Skeletal muscle satellite cell (primary cell): ENCODE data around the gene IL18R1.

Source experiments
- H3K27me3 ChIP-seq: 2 replicates; pipeline ENCODE4 v1.7.0; 2013; ENCODE audit warnings: low read length; ENCODE audit not compliant: control insufficient read depth, insufficient read depth
- H3K36me3 ChIP-seq: 2 replicates; pipeline ENCODE4 v1.7.0; 2013; ENCODE audit warnings: mild to moderate bottlenecking, control low read depth, low read length; ENCODE audit not compliant: insufficient read depth
- H3K4me1 ChIP-seq: 2 replicates; pipeline ENCODE4 v1.7.0; 2013; ENCODE audit warnings: low read length; ENCODE audit not compliant: control insufficient read depth, insufficient read depth
- H3K4me2 ChIP-seq: 2 replicates; pipeline ENCODE4 v1.7.0; 2013; ENCODE audit warnings: mild to moderate bottlenecking, low read length
- H3K4me3 ChIP-seq: 2 replicates; pipeline ENCODE4 v1.7.0; 2013; ENCODE audit warnings: low read length
- H3K9ac ChIP-seq: 2 replicates; pipeline ENCODE4 v1.7.0; 2013; ENCODE audit warnings: mild to moderate bottlenecking, low read depth, low read length, moderate library complexity
- H3K9me3 ChIP-seq: replicated peaks from 2 replicates; pipeline ENCODE4 v1.7.0; 2013; ENCODE audit warnings: mild to moderate bottlenecking, control low read depth, low read length

IL18R1 gene

GRCh38 chr2:102346381-102347130 is 9.0 kb upstream of the IL18R1 start:
- H3K27me3 ChIP-seq = peaks cover 73% of the 10 kb centered on the region
- H3K4me1 ChIP-seq = no peaks in the 10 kb centered on the region
- H3K9me3 ChIP-seq = no peaks in the 10 kb centered on the region
- no peak overlapping the region for H3K9ac ChIP-seq
- H3K4me3 ChIP-seq = no peak overlapping the region
- H3K4me2 ChIP-seq = no peak overlapping the region
- H3K36me3 ChIP-seq = no peaks in the 10 kb centered on the region

GRCh38 chr2:102350137-102350793 is 5.3 kb upstream of the IL18R1 start:
- Histone ChIP-seq H3K9me3 (no peaks in the 10 kb centered on the region), H3K4me1 (peaks cover 1% of the 10 kb centered on the region), H3K4me3 (no peak overlapping the region), H3K9ac (no peak overlapping the region), H3K4me2 (no peak overlapping the region), H3K27me3 (peaks cover 54% of the 10 kb centered on the region), H3K36me3 (no peaks in the 10 kb centered on the region)

GRCh38 chr2:102356381-102356712 is 751 bp downstream of the IL18R1 start:
- no peaks in the 10 kb centered on the region for H3K36me3 ChIP-seq
- peak overlapping the region; percentile 100 for H3K4me2 ChIP-seq
- H3K27me3 ChIP-seq = peaks cover 7% of the 10 kb centered on the region
- no peaks in the 10 kb centered on the region for H3K9me3 ChIP-seq
- H3K9ac ChIP-seq = peak overlapping the region; percentile 89
- H3K4me3 ChIP-seq = peak overlapping the region; percentile 96
- H3K4me1 ChIP-seq = peaks cover 3% of the 10 kb centered on the region

DNA sequence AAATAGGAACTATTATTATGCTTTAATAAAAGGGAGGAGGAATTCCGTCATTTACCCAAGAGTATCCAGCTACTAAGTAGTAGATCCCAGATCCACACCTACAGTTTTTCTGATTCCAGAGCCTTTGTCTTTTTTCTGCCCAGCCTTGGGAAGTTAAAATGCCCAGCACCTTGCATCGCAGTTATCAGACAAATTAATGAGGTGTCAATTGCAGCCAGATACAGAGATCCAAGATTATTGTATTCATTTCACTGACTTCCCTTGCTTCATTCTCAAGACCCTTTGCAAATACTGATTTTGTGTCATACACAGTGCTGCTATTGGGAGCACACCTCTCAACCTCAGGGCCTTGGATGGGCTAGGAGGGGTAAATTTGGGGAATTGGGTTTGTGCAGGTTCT is 1.1 kb downstream of the IL18R1 start:
- no peak overlapping the region for H3K9ac ChIP-seq
- no peaks in the 10 kb centered on the region for H3K9me3 ChIP-seq
- no peak overlapping the region for H3K4me3 ChIP-seq
- peaks cover 3% of the 10 kb centered on the region for H3K27me3 ChIP-seq
- no peak overlapping the region for H3K4me2 ChIP-seq
- H3K36me3 ChIP-seq = no peaks in the 10 kb centered on the region
- H3K4me1 ChIP-seq = peaks cover 3% of the 10 kb centered on the region

DNA sequence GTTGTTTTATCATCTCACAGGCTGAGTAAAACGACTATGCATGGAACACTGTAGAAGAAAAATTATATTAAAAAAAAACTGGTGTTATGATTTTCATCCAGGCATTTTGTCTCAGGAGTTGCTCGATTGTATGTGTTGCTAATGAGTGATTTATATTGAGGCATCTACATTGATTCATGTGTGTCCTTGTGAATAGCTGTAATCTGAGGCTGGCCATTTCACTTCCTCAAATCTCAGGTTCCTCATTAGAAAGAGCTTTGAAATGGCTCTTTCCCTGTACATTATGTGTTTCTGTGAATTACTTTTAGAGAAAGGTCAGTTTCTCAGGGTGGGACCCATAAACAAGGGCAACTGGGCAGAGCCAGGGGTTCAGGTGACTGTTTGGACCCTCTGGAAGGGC is 2.3 kb downstream of the IL18R1 start:
- H3K9ac ChIP-seq = no peak overlapping the region
- no peak overlapping the region for H3K4me2 ChIP-seq

GRCh38 chr2:102358496-102358895 is 2.9 kb downstream of the IL18R1 start:
- Histone ChIP-seq H3K9me3 (no peaks in the 10 kb centered on the region), H3K36me3 (no peaks in the 10 kb centered on the region), H3K4me3 (no peak overlapping the region), H3K4me2 (no peak overlapping the region), H3K4me1 (peaks cover 3% of the 10 kb centered on the region), H3K27me3 (no peaks in the 10 kb centered on the region), H3K9ac (no peak overlapping the region)

More for the DNA sequence above, 2.3 kb downstream of the IL18R1 start:
- H3K4me1 ChIP-seq = peaks cover 3% of the 10 kb centered on the region
- H3K36me3 ChIP-seq = no peaks in the 10 kb centered on the region
- no peaks in the 10 kb centered on the region for H3K27me3 ChIP-seq
- no peak overlapping the region for H3K4me3 ChIP-seq
- no peaks in the 10 kb centered on the region for H3K9me3 ChIP-seq

- no peaks in the 10 kb centered on the region for H3K27me3 ChIP-seq
- H3K9me3 ChIP-seq = no peaks in the 10 kb centered on the region
- no peaks in the 10 kb centered on the region for H3K36me3 ChIP-seq
- no peak overlapping the region for H3K4me3 ChIP-seq
- no peak overlapping the region for H3K9ac ChIP-seq
- no peak overlapping the region for H3K4me2 ChIP-seq
- peaks cover 3% of the 10 kb centered on the region for H3K4me1 ChIP-seq
Observed at GRCh38 chr2:102359527-102359926, 3.9 kb downstream of the IL18R1 start.

GRCh38 chr2:102361632-102362241 is 6.1 kb downstream of the IL18R1 start:
- no peak overlapping the region for H3K4me3 ChIP-seq
- H3K9ac ChIP-seq = no peak overlapping the region
- H3K9me3 ChIP-seq = no peaks in the 10 kb centered on the region
- H3K4me1 ChIP-seq = no peaks in the 10 kb centered on the region
- no peak overlapping the region for H3K4me2 ChIP-seq
- H3K27me3 ChIP-seq = no peaks in the 10 kb centered on the region
- no peaks in the 10 kb centered on the region for H3K36me3 ChIP-seq

DNA sequence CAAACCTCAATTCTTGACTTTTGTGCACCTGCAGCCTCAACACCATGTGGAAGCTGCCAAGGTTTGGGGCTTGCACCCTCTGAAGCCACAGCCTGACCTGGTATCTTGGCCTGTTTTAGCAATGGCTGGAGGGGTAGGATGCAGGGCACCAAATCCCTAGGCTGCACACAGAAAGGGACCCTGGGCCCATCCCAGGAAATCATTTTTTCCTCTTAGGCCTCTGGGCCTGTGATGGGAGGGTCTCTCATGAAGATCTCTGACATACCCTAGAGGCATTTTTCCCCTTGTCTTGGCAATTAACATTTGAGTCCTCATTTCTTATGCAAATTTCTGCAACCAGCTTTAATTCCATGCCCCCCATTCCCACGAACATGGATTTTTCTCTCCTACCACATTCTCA is 10.2 kb downstream of the IL18R1 start:
- Histone ChIP-seq H3K27me3 (no peaks in the 10 kb centered on the region), H3K36me3 (no peaks in the 10 kb centered on the region), H3K9me3 (no peaks in the 10 kb centered on the region), H3K4me3 (no peak overlapping the region), H3K9ac (no peak overlapping the region), H3K4me1 (no peaks in the 10 kb centered on the region), H3K4me2 (no peak overlapping the region)

- no peak overlapping the region for H3K4me2 ChIP-seq
- H3K4me3 ChIP-seq = no peak overlapping the region
- H3K36me3 ChIP-seq = no peaks in the 10 kb centered on the region
- no peaks in the 10 kb centered on the region for H3K9me3 ChIP-seq
- no peak overlapping the region for H3K9ac ChIP-seq
- no peaks in the 10 kb centered on the region for H3K4me1 ChIP-seq
- H3K27me3 ChIP-seq = no peaks in the 10 kb centered on the region
Observed at GRCh38 chr2:102366406-102367112, 11.0 kb downstream of the IL18R1 start.

GRCh38 chr2:102367331-102367971 is 11.9 kb downstream of the IL18R1 start:
- Histone ChIP-seq H3K4me2 (no peak overlapping the region), H3K9ac (no peak overlapping the region), H3K27me3 (no peaks in the 10 kb centered on the region), H3K4me1 (no peaks in the 10 kb centered on the region), H3K4me3 (no peak overlapping the region), H3K9me3 (no peaks in the 10 kb centered on the region), H3K36me3 (no peaks in the 10 kb centered on the region)
